Body of pancreas (tissue), 4 donors: ENCODE results near the gene SYCP3.

ENCODE experiments used
- POLR2A ChIP-seq, 3 donors: fragments of 450-650 bp; IDR thresholded peaks; one replicate each; pipeline ENCODE4 v1.6.1; 2016; ENCODE audit warnings: antibody characterized with exemption in 3 of 3, mild to moderate bottlenecking in 2 of 3
- TF ChIP-seq, protein P1 (sequence below), 7 experiments: fragments of 450-650 bp in 4 of 7; fragments of 200-600 bp in 3 of 7; sonication (generic) in 3 of 7; IDR thresholded peaks; one replicate each; pipeline ENCODE4 v1.5.1; 2016 to 2019; ENCODE audit warnings: antibody characterized with exemption in 7 of 7

DNA sequence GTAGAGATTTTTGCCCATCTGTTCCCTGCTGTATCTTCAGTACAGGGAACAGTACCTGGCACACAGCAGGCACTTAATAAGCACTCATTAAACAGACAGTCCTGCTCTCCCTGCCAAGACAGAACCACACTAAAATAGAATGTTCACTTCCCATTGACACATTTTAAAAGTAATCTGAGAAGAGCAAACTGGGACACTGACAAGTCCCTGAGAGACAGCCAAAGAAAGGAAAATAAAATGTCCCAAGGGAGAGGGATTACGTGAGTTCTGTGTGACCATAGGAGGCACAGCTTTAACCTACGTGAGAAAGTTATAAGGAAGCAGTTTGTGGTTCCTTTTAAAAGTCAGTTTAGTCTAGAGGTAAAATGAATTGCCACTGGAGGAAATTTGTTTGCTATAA, 43.9 kb upstream of the SYCP3 start:
- TF ChIP-seq, protein P1, sequence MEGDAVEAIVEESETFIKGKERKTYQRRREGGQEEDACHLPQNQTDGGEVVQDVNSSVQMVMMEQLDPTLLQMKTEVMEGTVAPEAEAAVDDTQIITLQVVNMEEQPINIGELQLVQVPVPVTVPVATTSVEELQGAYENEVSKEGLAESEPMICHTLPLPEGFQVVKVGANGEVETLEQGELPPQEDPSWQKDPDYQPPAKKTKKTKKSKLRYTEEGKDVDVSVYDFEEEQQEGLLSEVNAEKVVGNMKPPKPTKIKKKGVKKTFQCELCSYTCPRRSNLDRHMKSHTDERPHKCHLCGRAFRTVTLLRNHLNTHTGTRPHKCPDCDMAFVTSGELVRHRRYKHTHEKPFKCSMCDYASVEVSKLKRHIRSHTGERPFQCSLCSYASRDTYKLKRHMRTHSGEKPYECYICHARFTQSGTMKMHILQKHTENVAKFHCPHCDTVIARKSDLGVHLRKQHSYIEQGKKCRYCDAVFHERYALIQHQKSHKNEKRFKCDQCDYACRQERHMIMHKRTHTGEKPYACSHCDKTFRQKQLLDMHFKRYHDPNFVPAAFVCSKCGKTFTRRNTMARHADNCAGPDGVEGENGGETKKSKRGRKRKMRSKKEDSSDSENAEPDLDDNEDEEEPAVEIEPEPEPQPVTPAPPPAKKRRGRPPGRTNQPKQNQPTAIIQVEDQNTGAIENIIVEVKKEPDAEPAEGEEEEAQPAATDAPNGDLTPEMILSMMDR (IDR thresholded peaks at IDR 0.05): no peak
- no peak for TF ChIP-seq POLR2A (IDR thresholded peaks at IDR 0.05)
